Measurements from ENCODE around the gene UBLCP1. TPM values are rescaled to one million over a fixed set of nuclear protein-coding genes. Genes with fewer than 3 reads are reported as not detected.

The UBLCP1 gene
- total RNA-seq, 4 donors from 2014 or later, result 14.9 to 21.1 (median 19.3) TPM

DNA sequence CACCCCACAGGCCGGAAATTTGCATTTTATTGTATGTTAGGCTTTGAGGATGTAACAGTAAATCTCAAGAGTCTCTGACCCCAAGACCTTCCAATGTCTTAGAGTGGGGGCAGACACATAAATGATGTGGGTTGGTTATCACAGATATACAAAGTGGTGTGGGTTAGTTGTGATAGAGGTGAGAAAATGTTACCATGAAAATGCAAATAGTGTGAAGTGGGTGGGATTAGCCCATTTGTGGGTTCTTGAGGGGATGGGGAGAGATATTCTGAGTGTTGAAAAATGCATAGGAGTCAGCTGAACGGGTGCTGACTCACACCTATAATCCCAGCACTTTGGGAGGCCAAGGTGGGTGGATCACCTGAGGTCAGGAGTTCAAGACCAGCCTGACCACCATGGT lies 45.9 kb upstream of the UBLCP1 start:
- intact Hi-C loops (cut with DNase I), result no loop called here
- Histone ChIP-seq H3K27ac (no peak overlapping the region), H3K9me3 (no peaks in the 10 kb centered on the region), H3K4me1 (no peaks in the 10 kb centered on the region), H3K36me3 (no peaks in the 10 kb centered on the region), H3K27me3 (no peaks in the 10 kb centered on the region), H3K4me3 (replicated peaks in 1 of 3) (no peak overlapping the region)
- TF ChIP-seq, protein P1, sequence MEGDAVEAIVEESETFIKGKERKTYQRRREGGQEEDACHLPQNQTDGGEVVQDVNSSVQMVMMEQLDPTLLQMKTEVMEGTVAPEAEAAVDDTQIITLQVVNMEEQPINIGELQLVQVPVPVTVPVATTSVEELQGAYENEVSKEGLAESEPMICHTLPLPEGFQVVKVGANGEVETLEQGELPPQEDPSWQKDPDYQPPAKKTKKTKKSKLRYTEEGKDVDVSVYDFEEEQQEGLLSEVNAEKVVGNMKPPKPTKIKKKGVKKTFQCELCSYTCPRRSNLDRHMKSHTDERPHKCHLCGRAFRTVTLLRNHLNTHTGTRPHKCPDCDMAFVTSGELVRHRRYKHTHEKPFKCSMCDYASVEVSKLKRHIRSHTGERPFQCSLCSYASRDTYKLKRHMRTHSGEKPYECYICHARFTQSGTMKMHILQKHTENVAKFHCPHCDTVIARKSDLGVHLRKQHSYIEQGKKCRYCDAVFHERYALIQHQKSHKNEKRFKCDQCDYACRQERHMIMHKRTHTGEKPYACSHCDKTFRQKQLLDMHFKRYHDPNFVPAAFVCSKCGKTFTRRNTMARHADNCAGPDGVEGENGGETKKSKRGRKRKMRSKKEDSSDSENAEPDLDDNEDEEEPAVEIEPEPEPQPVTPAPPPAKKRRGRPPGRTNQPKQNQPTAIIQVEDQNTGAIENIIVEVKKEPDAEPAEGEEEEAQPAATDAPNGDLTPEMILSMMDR (IDR thresholded peaks at IDR 0.05), result no peak
- no peak for TF ChIP-seq POLR2A (IDR thresholded peaks at IDR 0.05)
- WGBS, 2 donors, result 86 to 95% methylated on average over 2 of the region's 2 CpGs
- DNase-seq, result no peak

DNA sequence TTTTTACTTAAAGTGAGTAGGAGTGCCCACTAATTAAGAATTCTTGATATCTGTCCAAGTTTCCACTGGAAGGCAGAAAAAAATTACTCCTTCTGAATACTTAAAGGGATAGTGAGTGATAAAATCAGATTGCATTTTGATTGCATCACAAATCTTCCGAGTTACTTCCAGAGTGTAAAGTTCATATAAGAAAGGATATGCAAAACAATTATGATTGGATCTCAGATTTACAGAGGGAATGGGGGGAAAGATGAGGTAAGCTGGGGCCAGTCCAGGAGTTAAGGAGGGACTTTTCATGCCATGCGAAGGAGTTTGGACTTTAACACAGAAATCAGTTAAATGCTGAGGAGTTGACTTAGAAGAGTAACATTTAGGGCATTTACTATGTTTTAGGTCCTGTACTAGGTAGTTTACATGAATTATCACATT lies 44.5 kb upstream of the UBLCP1 start:
- no peaks in the 10 kb centered on the region for H3K36me3 ChIP-seq
- H3K4me1 ChIP-seq, result no peaks in the 10 kb centered on the region
- no peaks in the 10 kb centered on the region for H3K9me3 ChIP-seq
- intact Hi-C loops (cut with DNase I), result no loop called here
- H3K4me3 ChIP-seq (replicated peaks in 1 of 3), result no peak overlapping the region
- no peak overlapping the region for H3K27ac ChIP-seq
- H3K27me3 ChIP-seq, result no peaks in the 10 kb centered on the region
- 62 to 75% methylated on average over 2 of the region's 2 CpGs for WGBS, 2 donors
- DNase-seq, result no peak
- no peak for TF ChIP-seq POLR2A (IDR thresholded peaks at IDR 0.05)
- TF ChIP-seq, protein P1 (IDR thresholded peaks at IDR 0.05), result no peak

GRCh38 chr5:159220206-159220605 lies 42.9 kb upstream of the UBLCP1 start:
- WGBS, 2 donors, result 90 to 93% methylated on average over 5 of the region's 5 CpGs
- no peaks in the 10 kb centered on the region for H3K4me1 ChIP-seq
- no peak for DNase-seq
- H3K27ac ChIP-seq, result no peak overlapping the region
- H3K36me3 ChIP-seq, result no peaks in the 10 kb centered on the region
- intact Hi-C loops (cut with DNase I), result no loop called here
- no peak overlapping the region for H3K4me3 ChIP-seq (replicated peaks in 1 of 3)
- TF ChIP-seq, protein P1 (IDR thresholded peaks at IDR 0.05), result no peak
- no peak for TF ChIP-seq POLR2A (IDR thresholded peaks at IDR 0.05)
- H3K27me3 ChIP-seq, result no peaks in the 10 kb centered on the region
- no peaks in the 10 kb centered on the region for H3K9me3 ChIP-seq

DNA sequence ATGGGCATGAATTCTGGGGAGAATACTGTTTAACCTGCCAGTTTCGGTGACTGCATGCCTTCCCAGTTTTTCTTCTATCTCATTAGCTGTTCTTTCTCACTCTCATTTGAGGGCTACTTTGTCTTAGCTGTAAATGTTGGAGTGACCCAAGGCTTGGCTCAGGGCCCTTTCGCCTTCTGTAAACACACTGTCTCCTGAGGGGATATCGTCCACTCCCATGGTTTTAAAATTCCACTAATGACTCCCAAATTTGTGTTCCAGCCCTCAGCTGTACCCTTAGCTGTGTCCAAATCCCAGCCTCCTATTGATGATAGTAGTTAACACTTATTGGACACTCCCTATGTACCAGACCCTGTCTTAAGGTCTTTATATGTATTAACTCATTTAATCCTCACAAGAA lies 39.6 kb upstream of the UBLCP1 start:
- 83 to 85% methylated on average over 3 of the region's 3 CpGs for WGBS, 2 donors
- Histone ChIP-seq H3K4me3 (replicated peaks in 1 of 3) (no peak overlapping the region), H3K36me3 (no peaks in the 10 kb centered on the region), H3K4me1 (no peaks in the 10 kb centered on the region), H3K27me3 (no peaks in the 10 kb centered on the region), H3K27ac (no peak overlapping the region), H3K9me3 (no peaks in the 10 kb centered on the region)
- DNase-seq, result no peak
- intact Hi-C loops (cut with DNase I), result no loop called here
- TF ChIP-seq, protein P1 (IDR thresholded peaks at IDR 0.05), result no peak
- no peak for TF ChIP-seq POLR2A (IDR thresholded peaks at IDR 0.05)

- Histone ChIP-seq H3K27me3 (no peaks in the 10 kb centered on the region), H3K27ac (no peak overlapping the region), H3K9me3 (no peaks in the 10 kb centered on the region), H3K4me1 (no peaks in the 10 kb centered on the region), H3K36me3 (no peaks in the 10 kb centered on the region), H3K4me3 (replicated peaks in 1 of 3) (no peak overlapping the region)
- DNase-seq, result no peak
- intact Hi-C loops (cut with DNase I), result no loop called here
- WGBS, 2 donors, result 84 to 94% methylated on average over 2 of the region's 2 CpGs
- TF ChIP-seq POLR2A (IDR thresholded peaks at IDR 0.05), result no peak
- TF ChIP-seq, protein P1 (IDR thresholded peaks at IDR 0.05), result no peak
These were observed 38.6 kb upstream of the UBLCP1 start for GRCh38 chr5:159224471-159224870.

Measured in thyroid gland (tissue), 4 donors.